Tibial nerve (tissue), 4 donors: Measurements from ENCODE around the gene ITFG1.

Experiments used
- CTCF ChIP-seq, 5 experiments: fragments of 200-600 bp in 3 of 5; fragments of 450-650 bp in 2 of 5; sonication (generic) in 3 of 5; IDR thresholded peaks; one replicate each; pipeline ENCODE4 v1.5.1; 2016 to 2019; ENCODE audit warnings: antibody characterized with exemption in 5 of 5, mild to moderate bottlenecking in 3 of 5, moderate library complexity in 2 of 5
- EP300 ChIP-seq, 2 donors: sonication (generic); formaldehyde crosslinking; IDR thresholded peaks; one replicate each; pipeline ENCODE4 v1.6.1; 2017; ENCODE audit warnings: antibody characterized with exemption in 2 of 2, mild to moderate bottlenecking in 1 of 2
- POLR2A ChIP-seq, 2 donors: fragments of 450-650 bp; IDR thresholded peaks; one replicate each; pipeline ENCODE4 v1.6.1; 2017; ENCODE audit warnings: antibody characterized with exemption in 2 of 2, mild to moderate bottlenecking in 2 of 2, moderate library complexity in 2 of 2

GRCh38 chr16:47125757-47126156 lies 335.1 kb downstream of the ITFG1 start:
- TF ChIP-seq CTCF (IDR thresholded peaks at IDR 0.05) (no peak), POLR2A (IDR thresholded peaks at IDR 0.05) (no peak), EP300 (IDR thresholded peaks at IDR 0.05) (no peak)
